GM12878 (cell line): Measurements from ENCODE around the gene ADGRE3. TPM values are rescaled to one million over a fixed set of nuclear protein-coding genes. Genes with fewer than 3 reads are reported as not detected.
A peak's percentile ranks its signal among the peaks of the same experiment; 100 is the strongest.

Experiments
- BCL11A ChIP-seq: IDR thresholded peaks from 2 replicates; pipeline ENCODE4 v1.6.1; 2011; ENCODE audit warnings: low read depth, low read length
- BHLHE40 ChIP-seq, 2 experiments: fragments of 450-650 bp in 1 of 2; IDR thresholded peaks; 2 replicates each; pipeline ENCODE4 v1.6.1; 2011 to 2017; ENCODE audit warnings: low read depth in 2 of 2, borderline replicate concordance in 1 of 2, improper control_type of control experiment in 1 of 2, low read length in 1 of 2, mild to moderate bottlenecking in 1 of 2
- BMI1 ChIP-seq: fragments of 450-650 bp; IDR thresholded peaks from 2 replicates; pipeline ENCODE4 v1.6.1; 2016; ENCODE audit warnings: mild to moderate bottlenecking, moderate library complexity, borderline replicate concordance
- CBX3 ChIP-seq: fragments of 200-600 bp; sonication (generic); IDR thresholded peaks from 2 replicates; pipeline ENCODE4 v1.6.1; 2016; ENCODE audit warnings: low read depth, borderline replicate concordance
- HDGF ChIP-seq: fragments of 450-650 bp; IDR thresholded peaks from 2 replicates; pipeline ENCODE4 v1.6.1; 2016; ENCODE audit warnings: antibody characterized with exemption
- LARP7 ChIP-seq: fragments of 450-650 bp; IDR thresholded peaks from 2 replicates; pipeline ENCODE4 v1.6.1; 2017; ENCODE audit warnings: mild to moderate bottlenecking
- MXI1 ChIP-seq: fragments of 150-350 bp; IDR thresholded peaks from 2 replicates; pipeline ENCODE4 v1.6.1; 2011; ENCODE audit warnings: low read depth, mild to moderate bottlenecking, inconsistent platforms, low read length, improper control_type of control experiment
- POU2F2 ChIP-seq: IDR thresholded peaks from 3 replicates; pipeline ENCODE4 v1.6.1; 2011; ENCODE audit warnings: low read depth, mild to moderate bottlenecking, low read length, borderline replicate concordance
- TCF7 ChIP-seq: IDR thresholded peaks from 2 replicates; pipeline ENCODE4 v1.6.1; 2014; ENCODE audit warnings: antibody characterized with exemption, borderline replicate concordance
- ZBED1 ChIP-seq: IDR thresholded peaks from 2 replicates; pipeline ENCODE4 v1.6.1; 2016; ENCODE audit warnings: borderline replicate concordance
- polyA plus RNA-seq, 11 experiments: library from polyadenylated mRNA; depleted of rRNA in 4 of 11; unstranded in 6 of 11; stranded (reverse) in 5 of 11; fragments of >200 nt; fragmentation: Nextera tagmentation in 4 of 11; fragmentation: Illumina TruSeq in 1 of 11; extraction: Ambion mirVana in 4 of 11; extraction: Trizol in 1 of 11; gene quantifications; 1 replicate in 1 of 11; 2 replicates in 10 of 11; pipeline versions ENCODE4 v1.2.1 to v1.2.3, GENCODE V29; 2011 to 2016; ENCODE audit warnings: inconsistent platforms in 2 of 11, missing spikeins in 2 of 11, low read depth in 1 of 11
- total RNA-seq, 4 experiments: library from RNA; depleted of rRNA in 3 of 4; stranded (reverse); fragments of >200 nt in 3 of 4; fragmentation: Illumina TruSeq in 1 of 4; extraction: Trizol in 1 of 4; gene quantifications; 2 replicates each; pipeline versions ENCODE4 v1.2.1 to v1.2.3, GENCODE V29; 2013 to 2021
- TF ChIP-seq, protein P1 (sequence below): fragments of 450-650 bp; formaldehyde crosslinking; IDR thresholded peaks from 2 replicates; pipeline ENCODE4 v1.4.0; 2022; ENCODE audit warnings: mild to moderate bottlenecking, moderate library complexity
- TF ChIP-seq, protein P2 (sequence below): fragments of 450-650 bp; IDR thresholded peaks from 2 replicates; pipeline ENCODE4 v1.6.1; 2017; ENCODE audit warnings: low read depth, mild to moderate bottlenecking, moderate library complexity
- TF ChIP-seq, protein P3 (sequence below): IDR thresholded peaks from 2 replicates; pipeline ENCODE4 v1.6.1; 2011; ENCODE audit warnings: mild to moderate bottlenecking, low read depth, low read length, moderate library complexity; ENCODE audit not compliant: insufficient replicate concordance
- TF ChIP-seq, protein P4 (sequence below): fragments of 450-650 bp; formaldehyde crosslinking; IDR thresholded peaks from 2 replicates; pipeline ENCODE4 v1.4.0; 2020; ENCODE audit warnings: mild to moderate bottlenecking, moderate library complexity
- TF ChIP-seq, protein P5 (sequence below): fragments of 450-650 bp; conservative IDR thresholded peaks from 2 replicates; pipeline ENCODE4 v1.6.1; 2017; ENCODE audit warnings: mild to moderate bottlenecking, moderate library complexity
- TF ChIP-seq, protein P6 (sequence below): IDR thresholded peaks from 2 replicates; pipeline ENCODE4 v1.6.1; 2011; ENCODE audit warnings: low read depth, mild to moderate bottlenecking, low read length, moderate library complexity, borderline replicate concordance; ENCODE audit errors: extremely low read depth

The ADGRE3 gene
- total and polyA plus RNA-seq, 10 of the 15 experiments (the other 5 are each of a cell fraction or from before 2014, with no cell fraction given): 0.04 to 0.10 (median 0.05) TPM; not detected in 6

DNA sequence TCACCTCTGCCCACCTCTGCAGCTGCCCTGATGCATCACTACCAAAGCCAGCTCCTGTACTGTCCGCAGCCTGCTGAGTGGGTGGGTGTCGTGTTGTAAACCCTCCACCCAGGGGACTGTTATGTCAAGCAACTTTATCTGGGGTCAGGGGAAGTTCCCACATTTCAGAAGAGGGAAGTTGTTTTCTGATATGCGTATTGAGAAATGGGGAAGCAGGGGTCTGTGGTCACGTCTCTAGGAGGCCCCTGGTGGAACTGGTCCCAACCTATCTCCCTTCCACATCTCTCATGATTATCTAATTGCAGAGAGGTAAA lies 60.6 kb downstream of the ADGRE3 start (continued):
- TF ChIP-seq BHLHE40 (IDR thresholded peaks at IDR 0.05; ENCODE audit: borderline replicate concordance in 1 of 2, low read depth in 2 of 2, low read length in 1 of 2): peak in 1 of 2 experiments; percentile 53; a peak in 1 of 4 replicates
- no peak for TF ChIP-seq TCF7
- TF ChIP-seq CBX3: no peak
- TF ChIP-seq, protein P1, sequence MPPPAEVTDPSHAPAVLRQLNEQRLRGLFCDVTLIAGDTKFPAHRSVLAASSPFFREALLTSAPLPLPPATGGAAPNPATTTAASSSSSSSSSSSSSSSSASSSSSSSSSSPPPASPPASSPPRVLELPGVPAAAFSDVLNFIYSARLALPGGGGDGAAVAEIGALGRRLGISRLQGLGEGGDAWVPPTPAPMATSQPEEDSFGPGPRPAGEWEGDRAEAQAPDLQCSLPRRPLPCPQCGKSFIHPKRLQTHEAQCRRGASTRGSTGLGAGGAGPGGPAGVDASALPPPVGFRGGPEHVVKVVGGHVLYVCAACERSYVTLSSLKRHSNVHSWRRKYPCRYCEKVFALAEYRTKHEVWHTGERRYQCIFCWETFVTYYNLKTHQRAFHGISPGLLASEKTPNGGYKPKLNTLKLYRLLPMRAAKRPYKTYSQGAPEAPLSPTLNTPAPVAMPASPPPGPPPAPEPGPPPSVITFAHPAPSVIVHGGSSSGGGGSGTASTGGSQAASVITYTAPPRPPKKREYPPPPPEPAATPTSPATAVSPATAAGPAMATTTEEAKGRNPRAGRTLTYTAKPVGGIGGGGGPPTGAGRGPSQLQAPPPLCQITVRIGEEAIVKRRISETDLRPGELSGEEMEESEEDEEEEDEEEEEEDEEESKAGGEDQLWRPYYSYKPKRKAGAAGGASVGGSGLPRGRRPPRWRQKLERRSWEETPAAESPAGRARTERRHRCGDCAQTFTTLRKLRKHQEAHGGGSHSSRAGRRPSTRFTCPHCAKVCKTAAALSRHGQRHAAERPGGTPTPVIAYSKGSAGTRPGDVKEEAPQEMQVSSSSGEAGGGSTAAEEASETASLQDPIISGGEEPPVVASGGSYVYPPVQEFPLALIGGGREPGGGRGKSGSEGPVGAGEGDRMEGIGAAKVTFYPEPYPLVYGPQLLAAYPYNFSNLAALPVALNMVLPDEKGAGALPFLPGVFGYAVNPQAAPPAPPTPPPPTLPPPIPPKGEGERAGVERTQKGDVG: no peak
- TF ChIP-seq ZBED1: 0 out of 2 replicates have a peak, but pooled peaks have one; percentile 1
- 0 out of 2 replicates have a peak, but pooled peaks have one; percentile 1 for TF ChIP-seq LARP7
- TF ChIP-seq MXI1: no peak
- TF ChIP-seq, protein P2, sequence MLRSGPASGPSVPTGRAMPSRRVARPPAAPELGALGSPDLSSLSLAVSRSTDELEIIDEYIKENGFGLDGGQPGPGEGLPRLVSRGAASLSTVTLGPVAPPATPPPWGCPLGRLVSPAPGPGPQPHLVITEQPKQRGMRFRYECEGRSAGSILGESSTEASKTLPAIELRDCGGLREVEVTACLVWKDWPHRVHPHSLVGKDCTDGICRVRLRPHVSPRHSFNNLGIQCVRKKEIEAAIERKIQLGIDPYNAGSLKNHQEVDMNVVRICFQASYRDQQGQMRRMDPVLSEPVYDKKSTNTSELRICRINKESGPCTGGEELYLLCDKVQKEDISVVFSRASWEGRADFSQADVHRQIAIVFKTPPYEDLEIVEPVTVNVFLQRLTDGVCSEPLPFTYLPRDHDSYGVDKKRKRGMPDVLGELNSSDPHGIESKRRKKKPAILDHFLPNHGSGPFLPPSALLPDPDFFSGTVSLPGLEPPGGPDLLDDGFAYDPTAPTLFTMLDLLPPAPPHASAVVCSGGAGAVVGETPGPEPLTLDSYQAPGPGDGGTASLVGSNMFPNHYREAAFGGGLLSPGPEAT: peak; percentile 64; the same call in 1 of the 2 replicates
- TF ChIP-seq, protein P3, sequence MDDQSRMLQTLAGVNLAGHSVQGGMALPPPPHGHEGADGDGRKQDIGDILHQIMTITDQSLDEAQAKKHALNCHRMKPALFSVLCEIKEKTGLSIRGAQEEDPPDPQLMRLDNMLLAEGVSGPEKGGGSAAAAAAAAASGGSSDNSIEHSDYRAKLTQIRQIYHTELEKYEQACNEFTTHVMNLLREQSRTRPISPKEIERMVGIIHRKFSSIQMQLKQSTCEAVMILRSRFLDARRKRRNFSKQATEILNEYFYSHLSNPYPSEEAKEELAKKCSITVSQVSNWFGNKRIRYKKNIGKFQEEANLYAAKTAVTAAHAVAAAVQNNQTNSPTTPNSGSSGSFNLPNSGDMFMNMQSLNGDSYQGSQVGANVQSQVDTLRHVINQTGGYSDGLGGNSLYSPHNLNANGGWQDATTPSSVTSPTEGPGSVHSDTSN: no peak
- TF ChIP-seq, protein P4, sequence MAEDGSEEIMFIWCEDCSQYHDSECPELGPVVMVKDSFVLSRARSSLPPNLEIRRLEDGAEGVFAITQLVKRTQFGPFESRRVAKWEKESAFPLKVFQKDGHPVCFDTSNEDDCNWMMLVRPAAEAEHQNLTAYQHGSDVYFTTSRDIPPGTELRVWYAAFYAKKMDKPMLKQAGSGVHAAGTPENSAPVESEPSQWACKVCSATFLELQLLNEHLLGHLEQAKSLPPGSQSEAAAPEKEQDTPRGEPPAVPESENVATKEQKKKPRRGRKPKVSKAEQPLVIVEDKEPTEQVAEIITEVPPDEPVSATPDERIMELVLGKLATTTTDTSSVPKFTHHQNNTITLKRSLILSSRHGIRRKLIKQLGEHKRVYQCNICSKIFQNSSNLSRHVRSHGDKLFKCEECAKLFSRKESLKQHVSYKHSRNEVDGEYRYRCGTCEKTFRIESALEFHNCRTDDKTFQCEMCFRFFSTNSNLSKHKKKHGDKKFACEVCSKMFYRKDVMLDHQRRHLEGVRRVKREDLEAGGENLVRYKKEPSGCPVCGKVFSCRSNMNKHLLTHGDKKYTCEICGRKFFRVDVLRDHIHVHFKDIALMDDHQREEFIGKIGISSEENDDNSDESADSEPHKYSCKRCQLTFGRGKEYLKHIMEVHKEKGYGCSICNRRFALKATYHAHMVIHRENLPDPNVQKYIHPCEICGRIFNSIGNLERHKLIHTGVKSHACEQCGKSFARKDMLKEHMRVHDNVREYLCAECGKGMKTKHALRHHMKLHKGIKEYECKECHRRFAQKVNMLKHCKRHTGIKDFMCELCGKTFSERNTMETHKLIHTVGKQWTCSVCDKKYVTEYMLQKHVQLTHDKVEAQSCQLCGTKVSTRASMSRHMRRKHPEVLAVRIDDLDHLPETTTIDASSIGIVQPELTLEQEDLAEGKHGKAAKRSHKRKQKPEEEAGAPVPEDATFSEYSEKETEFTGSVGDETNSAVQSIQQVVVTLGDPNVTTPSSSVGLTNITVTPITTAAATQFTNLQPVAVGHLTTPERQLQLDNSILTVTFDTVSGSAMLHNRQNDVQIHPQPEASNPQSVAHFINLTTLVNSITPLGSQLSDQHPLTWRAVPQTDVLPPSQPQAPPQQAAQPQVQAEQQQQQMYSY: no peak
- TF ChIP-seq HDGF: no peak
- TF ChIP-seq, protein P5, sequence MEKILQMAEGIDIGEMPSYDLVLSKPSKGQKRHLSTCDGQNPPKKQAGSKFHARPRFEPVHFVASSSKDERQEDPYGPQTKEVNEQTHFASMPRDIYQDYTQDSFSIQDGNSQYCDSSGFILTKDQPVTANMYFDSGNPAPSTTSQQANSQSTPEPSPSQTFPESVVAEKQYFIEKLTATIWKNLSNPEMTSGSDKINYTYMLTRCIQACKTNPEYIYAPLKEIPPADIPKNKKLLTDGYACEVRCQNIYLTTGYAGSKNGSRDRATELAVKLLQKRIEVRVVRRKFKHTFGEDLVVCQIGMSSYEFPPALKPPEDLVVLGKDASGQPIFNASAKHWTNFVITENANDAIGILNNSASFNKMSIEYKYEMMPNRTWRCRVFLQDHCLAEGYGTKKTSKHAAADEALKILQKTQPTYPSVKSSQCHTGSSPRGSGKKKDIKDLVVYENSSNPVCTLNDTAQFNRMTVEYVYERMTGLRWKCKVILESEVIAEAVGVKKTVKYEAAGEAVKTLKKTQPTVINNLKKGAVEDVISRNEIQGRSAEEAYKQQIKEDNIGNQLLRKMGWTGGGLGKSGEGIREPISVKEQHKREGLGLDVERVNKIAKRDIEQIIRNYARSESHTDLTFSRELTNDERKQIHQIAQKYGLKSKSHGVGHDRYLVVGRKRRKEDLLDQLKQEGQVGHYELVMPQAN: 0 out of 2 replicates have a peak, but pooled peaks have one; percentile 21
- peak; percentile 56; the same call in 1 of the 2 replicates for TF ChIP-seq BCL11A
- no peak; the same call in 1 of the 2 replicates for TF ChIP-seq BMI1
- TF ChIP-seq POU2F2: peak; percentile 49; the same call in 1 of the 3 replicates
- TF ChIP-seq, protein P6, sequence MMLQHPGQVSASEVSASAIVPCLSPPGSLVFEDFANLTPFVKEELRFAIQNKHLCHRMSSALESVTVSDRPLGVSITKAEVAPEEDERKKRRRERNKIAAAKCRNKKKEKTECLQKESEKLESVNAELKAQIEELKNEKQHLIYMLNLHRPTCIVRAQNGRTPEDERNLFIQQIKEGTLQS: no peak
